Measurements from ENCODE around the gene UGT3A2.
"Not testable (repeated sequence)": the region's sequence is repeated elsewhere in the genome, so short reads cannot be mapped to it uniquely, and the experiment has no call there.

Gene UGT3A2

GRCh38 chr5:36052538-36052937, 14.1 kb downstream of the UGT3A2 start:
- Histone ChIP-seq H3K36me3 (ENCODE audit: insufficient read depth, low read length) (no peaks in the 10 kb centered on the region), H3K27ac (ENCODE audit: low read depth, low read length) (no peak overlapping the region), H3K79me2 (ENCODE audit: control insufficient read depth, insufficient read depth, low read length, unreplicated experiment) (no peaks in the 10 kb centered on the region), H3K27me3 (ENCODE audit: insufficient read depth, low read length) (peaks cover 65% of the 10 kb centered on the region), H3K4me3 (ENCODE audit: low read depth, low read length) (no peak overlapping the region), H2AFZ (ENCODE audit: low read length, unreplicated experiment) (no peak overlapping the region), H3K4me1 (ENCODE audit: control insufficient read depth, insufficient read depth, low read length, unreplicated experiment) (no peaks in the 10 kb centered on the region)

DNA sequence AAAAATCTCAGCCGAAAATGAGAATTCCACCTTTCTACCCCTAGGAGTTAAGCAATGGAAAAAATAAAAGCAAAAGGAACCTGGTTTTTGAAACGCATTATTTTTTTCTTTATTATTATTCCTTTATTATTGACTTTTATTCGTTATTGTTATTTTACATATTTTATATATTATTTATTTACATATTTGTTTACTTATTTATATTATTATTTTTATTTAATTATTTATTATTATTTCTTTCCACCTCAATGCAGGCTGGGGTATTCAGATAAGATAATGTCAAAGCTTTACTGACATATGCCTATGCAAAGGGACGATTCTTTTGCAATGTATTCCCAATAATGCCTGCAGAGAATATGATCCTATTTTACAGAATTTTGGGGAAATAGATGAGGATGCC, 16.7 kb downstream of the UGT3A2 start:
- no peaks in the 10 kb centered on the region for H3K79me2 ChIP-seq (ENCODE audit: control insufficient read depth, insufficient read depth, low read length, unreplicated experiment)
- H3K27me3 ChIP-seq (ENCODE audit: insufficient read depth, low read length): peaks cover 68% of the 10 kb centered on the region
- no peak overlapping the region for H3K27ac ChIP-seq (ENCODE audit: low read depth, low read length)
- no peak overlapping the region for H2AFZ ChIP-seq (ENCODE audit: low read length, unreplicated experiment)
- H3K4me3 ChIP-seq (ENCODE audit: low read depth, low read length): no peak overlapping the region
- no peaks in the 10 kb centered on the region for H3K36me3 ChIP-seq (ENCODE audit: insufficient read depth, low read length)
- H3K4me1 ChIP-seq (ENCODE audit: control insufficient read depth, insufficient read depth, low read length, unreplicated experiment): no peaks in the 10 kb centered on the region

DNA sequence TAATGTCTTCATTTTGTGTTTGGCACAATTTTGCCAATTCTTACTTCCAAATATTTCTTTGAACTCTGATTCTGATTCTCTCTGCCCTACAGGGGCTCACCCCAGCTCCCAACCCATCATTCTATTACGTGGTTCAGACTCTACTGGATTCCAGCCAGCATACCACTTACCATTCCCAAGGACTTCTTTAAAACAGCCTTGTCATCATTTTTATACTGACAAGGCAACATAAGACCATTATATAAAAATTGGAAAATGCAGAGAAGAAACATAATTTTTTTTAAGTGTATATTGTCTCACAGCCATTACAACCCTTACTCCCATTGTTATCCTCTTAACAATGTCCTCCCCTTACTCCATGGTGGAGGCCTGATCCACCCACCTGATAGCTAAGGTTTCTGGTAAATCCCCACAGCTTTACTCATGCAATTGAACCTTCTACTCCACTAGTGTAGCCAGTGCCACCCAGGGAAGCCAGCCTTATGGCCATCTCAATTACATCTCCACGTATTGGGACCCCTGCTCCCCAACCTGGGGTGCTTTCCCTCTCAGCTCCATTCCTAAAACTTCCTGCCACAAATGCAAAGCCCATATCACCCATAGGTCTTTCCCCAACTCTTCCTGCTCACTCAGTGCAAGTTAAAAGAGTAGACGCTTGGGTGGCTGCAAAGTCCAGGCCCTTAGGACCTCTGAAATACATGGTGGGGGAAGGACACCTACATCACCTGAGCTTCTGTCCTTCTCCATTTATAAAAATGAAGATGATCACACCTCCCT, 19.1 kb downstream of the UGT3A2 start:
- Histone ChIP-seq H3K4me3 (ENCODE audit: low read depth, low read length) (no peak overlapping the region), H2AFZ (ENCODE audit: low read length, unreplicated experiment) (no peak overlapping the region), H3K27ac (ENCODE audit: low read depth, low read length) (no peak overlapping the region), H3K27me3 (ENCODE audit: insufficient read depth, low read length) (peaks cover 75% of the 10 kb centered on the region), H3K79me2 (ENCODE audit: control insufficient read depth, insufficient read depth, low read length, unreplicated experiment) (no peaks in the 10 kb centered on the region), H3K4me1 (ENCODE audit: control insufficient read depth, insufficient read depth, low read length, unreplicated experiment) (no peaks in the 10 kb centered on the region), H3K36me3 (ENCODE audit: insufficient read depth, low read length) (no peaks in the 10 kb centered on the region)

- Histone ChIP-seq H3K79me2 (ENCODE audit: control insufficient read depth, insufficient read depth, low read length, unreplicated experiment) (no peaks in the 10 kb centered on the region), H3K27ac (ENCODE audit: low read depth, low read length) (no peak overlapping the region), H3K4me1 (ENCODE audit: control insufficient read depth, insufficient read depth, low read length, unreplicated experiment) (no peaks in the 10 kb centered on the region), H3K4me3 (ENCODE audit: low read depth, low read length) (no peak overlapping the region), H2AFZ (ENCODE audit: low read length, unreplicated experiment) (no peak overlapping the region), H3K36me3 (ENCODE audit: insufficient read depth, low read length) (no peaks in the 10 kb centered on the region), H3K27me3 (ENCODE audit: insufficient read depth, low read length) (peaks cover 79% of the 10 kb centered on the region)
Measured at GRCh38 chr5:36045895-36046294, 20.8 kb downstream of the UGT3A2 start.

GRCh38 chr5:36041537-36041845, 25.2 kb downstream of the UGT3A2 start:
- Histone ChIP-seq H3K4me3 (ENCODE audit: low read depth, low read length) (no peak overlapping the region), H3K27ac (ENCODE audit: low read depth, low read length) (no peak overlapping the region), H3K36me3 (ENCODE audit: insufficient read depth, low read length) (no peaks in the 10 kb centered on the region), H2AFZ (ENCODE audit: low read length, unreplicated experiment) (no peak overlapping the region), H3K4me1 (ENCODE audit: control insufficient read depth, insufficient read depth, low read length, unreplicated experiment) (no peaks in the 10 kb centered on the region), H3K27me3 (ENCODE audit: insufficient read depth, low read length) (peaks cover 90% of the 10 kb centered on the region), H3K79me2 (ENCODE audit: control insufficient read depth, insufficient read depth, low read length, unreplicated experiment) (no peaks in the 10 kb centered on the region)

DNA sequence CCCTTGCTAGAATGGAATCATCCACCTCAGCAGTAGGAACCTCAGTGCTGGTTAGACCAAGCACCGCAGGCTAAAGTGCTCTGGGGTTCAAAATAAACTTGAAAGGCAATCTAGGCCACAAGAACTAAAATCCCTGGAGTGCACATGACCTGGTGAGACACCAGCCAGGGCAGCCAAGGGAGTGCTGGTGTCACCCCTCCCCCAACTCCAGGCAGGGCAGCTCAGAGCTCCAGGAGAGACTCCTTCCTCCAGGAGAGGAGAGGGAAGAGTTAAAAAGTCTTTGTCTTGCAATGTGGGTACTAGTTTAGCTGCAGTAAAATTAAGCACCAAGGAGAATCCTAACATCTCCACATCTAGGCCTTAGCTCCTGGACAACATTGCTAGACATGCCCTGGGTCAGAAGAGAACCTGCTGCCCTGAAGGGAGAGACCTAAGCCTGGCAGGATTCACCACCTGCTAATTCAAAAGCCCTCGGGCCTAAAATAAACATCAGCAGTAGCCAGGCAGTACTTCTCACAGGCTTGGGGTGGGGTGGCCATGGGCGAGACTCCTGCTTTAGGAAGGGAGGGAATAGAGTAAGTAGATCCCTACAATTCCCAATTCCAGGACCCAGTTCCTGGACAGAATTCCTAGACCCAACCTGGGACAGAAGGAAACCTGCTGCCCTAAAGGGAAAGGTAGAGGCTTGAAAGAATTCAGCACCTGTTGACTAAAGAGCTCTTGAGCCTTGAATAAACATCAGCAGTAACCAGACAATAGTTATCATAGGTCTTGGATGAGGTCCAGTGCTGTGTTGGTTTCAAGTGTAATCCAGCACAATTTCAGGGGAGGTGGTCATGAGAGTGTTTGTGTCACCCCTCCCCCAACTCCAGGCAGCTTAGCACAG, 25.8 kb downstream of the UGT3A2 start:
- H3K4me1 ChIP-seq (ENCODE audit: control insufficient read depth, insufficient read depth, low read length, unreplicated experiment): no peaks in the 10 kb centered on the region
- no peak overlapping the region for H3K27ac ChIP-seq (ENCODE audit: low read depth, low read length)
- H3K27me3 ChIP-seq (ENCODE audit: insufficient read depth, low read length): peaks cover 87% of the 10 kb centered on the region
- no peak overlapping the region for H3K4me3 ChIP-seq (ENCODE audit: low read depth, low read length)
- no peaks in the 10 kb centered on the region for H3K36me3 ChIP-seq (ENCODE audit: insufficient read depth, low read length)
- H3K79me2 ChIP-seq (ENCODE audit: control insufficient read depth, insufficient read depth, low read length, unreplicated experiment): no peaks in the 10 kb centered on the region
- H2AFZ ChIP-seq (ENCODE audit: low read length, unreplicated experiment): no peak overlapping the region

DNA sequence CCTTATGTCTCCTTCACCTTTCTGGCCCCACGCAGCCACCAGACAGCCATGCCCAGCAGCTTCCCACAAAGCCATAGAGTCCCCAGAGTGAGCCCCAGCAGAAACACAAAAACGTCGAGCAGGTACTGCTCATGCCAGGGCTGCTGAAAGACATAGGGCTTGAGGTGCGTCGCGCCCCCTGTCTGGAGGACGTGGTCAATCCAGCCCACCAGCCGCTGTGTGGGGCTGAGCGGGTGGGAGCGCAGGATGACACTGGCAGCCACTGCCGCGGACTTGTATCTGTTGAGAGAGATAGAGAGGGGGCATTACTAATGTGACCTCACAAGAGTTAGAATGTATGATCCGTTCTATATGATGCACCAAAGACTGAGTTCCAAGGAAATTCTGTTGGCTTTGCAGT, 31.0 kb downstream of the UGT3A2 start:
- H3K36me3 ChIP-seq (ENCODE audit: insufficient read depth, low read length): no peaks in the 10 kb centered on the region

DNA sequence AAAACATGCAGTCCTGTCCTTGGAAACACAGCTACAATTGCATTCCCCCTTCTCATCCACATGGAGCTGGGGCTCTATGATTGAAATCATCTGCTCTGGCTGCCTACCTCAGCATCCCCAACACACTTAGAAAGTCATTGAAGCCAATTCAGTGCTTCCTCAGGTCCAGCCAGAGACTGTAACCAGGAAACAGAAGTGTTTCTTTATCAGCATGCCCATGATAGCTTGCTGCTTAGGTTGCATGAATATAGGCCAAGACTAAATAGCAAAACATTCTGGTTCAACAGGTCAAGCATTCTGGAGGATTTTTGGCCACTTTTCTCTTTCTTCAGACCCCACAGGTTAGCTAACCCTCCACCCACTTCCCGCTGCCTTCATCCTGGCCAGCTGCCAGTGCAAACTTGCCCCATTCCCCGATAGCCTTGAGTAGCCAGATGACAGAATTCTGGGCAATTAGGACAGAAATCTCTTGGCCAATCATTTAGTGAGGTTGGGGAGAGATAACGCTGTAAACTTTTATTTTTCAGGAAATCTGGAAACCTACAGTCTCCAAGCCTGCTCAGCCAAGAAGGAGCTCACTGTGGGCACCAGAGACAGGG, 32.0 kb downstream of the UGT3A2 start:
- not testable (repeated sequence) for H3K4me1 ChIP-seq (ENCODE audit: control insufficient read depth, insufficient read depth, low read length, unreplicated experiment); H3K36me3 ChIP-seq (ENCODE audit: insufficient read depth, low read length); H3K27ac ChIP-seq (ENCODE audit: low read depth, low read length); H3K4me3 ChIP-seq (ENCODE audit: low read depth, low read length); H2AFZ ChIP-seq (ENCODE audit: low read length, unreplicated experiment); H3K79me2 ChIP-seq (ENCODE audit: control insufficient read depth, insufficient read depth, low read length, unreplicated experiment)
- H3K27me3 ChIP-seq (ENCODE audit: insufficient read depth, low read length): peaks cover 70% of the 10 kb centered on the region

More for the DNA sequence above, 31.0 kb downstream of the UGT3A2 start:
- Histone ChIP-seq H3K4me1 (ENCODE audit: control insufficient read depth, insufficient read depth, low read length, unreplicated experiment) (no peaks in the 10 kb centered on the region), H3K27me3 (ENCODE audit: insufficient read depth, low read length) (peaks cover 68% of the 10 kb centered on the region), H3K27ac (ENCODE audit: low read depth, low read length) (no peak overlapping the region), H2AFZ (ENCODE audit: low read length, unreplicated experiment) (no peak overlapping the region), H3K79me2 (ENCODE audit: control insufficient read depth, insufficient read depth, low read length, unreplicated experiment) (no peaks in the 10 kb centered on the region), H3K4me3 (ENCODE audit: low read depth, low read length) (no peak overlapping the region)

- H3K36me3 ChIP-seq (ENCODE audit: insufficient read depth, low read length): no peaks in the 10 kb centered on the region
- H3K27ac ChIP-seq (ENCODE audit: low read depth, low read length): no peak overlapping the region
- H3K27me3 ChIP-seq (ENCODE audit: insufficient read depth, low read length): peaks cover 61% of the 10 kb centered on the region
- H3K79me2 ChIP-seq (ENCODE audit: control insufficient read depth, insufficient read depth, low read length, unreplicated experiment): no peaks in the 10 kb centered on the region
- no peaks in the 10 kb centered on the region for H3K4me1 ChIP-seq (ENCODE audit: control insufficient read depth, insufficient read depth, low read length, unreplicated experiment)
- no peak overlapping the region for H2AFZ ChIP-seq (ENCODE audit: low read length, unreplicated experiment)
- no peak overlapping the region for H3K4me3 ChIP-seq (ENCODE audit: low read depth, low read length)
Measured at GRCh38 chr5:36033486-36033885, 33.2 kb downstream of the UGT3A2 start.

DNA sequence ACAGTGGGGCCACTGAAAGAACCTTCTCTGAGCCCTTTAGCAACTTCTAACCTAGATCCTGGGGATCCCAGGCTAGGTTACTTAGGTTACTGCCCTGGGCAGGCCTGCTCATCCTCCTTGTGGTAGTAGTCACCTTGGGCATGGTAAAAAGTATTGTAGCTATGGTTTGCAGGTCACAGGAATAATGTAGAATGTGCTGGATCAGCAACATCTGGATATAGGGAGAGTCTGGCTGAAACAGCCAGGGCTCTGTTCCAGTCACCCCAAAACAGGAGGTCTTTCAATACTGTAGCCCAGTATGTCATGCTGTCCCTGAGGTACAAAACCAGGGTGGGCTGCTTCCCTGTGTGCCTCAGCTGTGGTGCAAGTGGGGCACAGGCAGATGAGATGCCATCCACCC, 33.6 kb downstream of the UGT3A2 start:
- Histone ChIP-seq H3K27me3 (ENCODE audit: insufficient read depth, low read length) (peaks cover 57% of the 10 kb centered on the region), H3K27ac (ENCODE audit: low read depth, low read length) (no peak overlapping the region), H2AFZ (ENCODE audit: low read length, unreplicated experiment) (no peak overlapping the region), H3K4me3 (ENCODE audit: low read depth, low read length) (no peak overlapping the region), H3K4me1 (ENCODE audit: control insufficient read depth, insufficient read depth, low read length, unreplicated experiment) (no peaks in the 10 kb centered on the region), H3K79me2 (ENCODE audit: control insufficient read depth, insufficient read depth, low read length, unreplicated experiment) (no peaks in the 10 kb centered on the region), H3K36me3 (ENCODE audit: insufficient read depth, low read length) (no peaks in the 10 kb centered on the region)

Measured in ACC112 (cell line).